AG09309 (cell line): ENCODE results near the gene C12orf50.

Source experiments
- DNase-seq: peaks from one replicate; pipeline ENCODE4 v3.0.0-alpha.2; 2010; ENCODE audit warnings: low read depth
- H3K4me3 ChIP-seq: 2 replicates; pipeline ENCODE4 v1.5.1; 2011; ENCODE audit warnings: mild to moderate bottlenecking, low read depth, low read length, moderate library complexity; ENCODE audit not compliant: control insufficient read depth
- TF ChIP-seq, protein P1 (sequence below): IDR thresholded peaks from 2 replicates; pipeline ENCODE4 v1.5.1; 2011; ENCODE audit warnings: mild to moderate bottlenecking, low read depth, low read length, inconsistent platforms; ENCODE audit not compliant: insufficient read depth, control insufficient read depth; ENCODE audit errors: missing control alignments

Gene C12orf50

GRCh38 chr12:87952223-87952622, 77.0 kb downstream of the C12orf50 start:
- TF ChIP-seq, protein P1, sequence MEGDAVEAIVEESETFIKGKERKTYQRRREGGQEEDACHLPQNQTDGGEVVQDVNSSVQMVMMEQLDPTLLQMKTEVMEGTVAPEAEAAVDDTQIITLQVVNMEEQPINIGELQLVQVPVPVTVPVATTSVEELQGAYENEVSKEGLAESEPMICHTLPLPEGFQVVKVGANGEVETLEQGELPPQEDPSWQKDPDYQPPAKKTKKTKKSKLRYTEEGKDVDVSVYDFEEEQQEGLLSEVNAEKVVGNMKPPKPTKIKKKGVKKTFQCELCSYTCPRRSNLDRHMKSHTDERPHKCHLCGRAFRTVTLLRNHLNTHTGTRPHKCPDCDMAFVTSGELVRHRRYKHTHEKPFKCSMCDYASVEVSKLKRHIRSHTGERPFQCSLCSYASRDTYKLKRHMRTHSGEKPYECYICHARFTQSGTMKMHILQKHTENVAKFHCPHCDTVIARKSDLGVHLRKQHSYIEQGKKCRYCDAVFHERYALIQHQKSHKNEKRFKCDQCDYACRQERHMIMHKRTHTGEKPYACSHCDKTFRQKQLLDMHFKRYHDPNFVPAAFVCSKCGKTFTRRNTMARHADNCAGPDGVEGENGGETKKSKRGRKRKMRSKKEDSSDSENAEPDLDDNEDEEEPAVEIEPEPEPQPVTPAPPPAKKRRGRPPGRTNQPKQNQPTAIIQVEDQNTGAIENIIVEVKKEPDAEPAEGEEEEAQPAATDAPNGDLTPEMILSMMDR = no peak

DNA sequence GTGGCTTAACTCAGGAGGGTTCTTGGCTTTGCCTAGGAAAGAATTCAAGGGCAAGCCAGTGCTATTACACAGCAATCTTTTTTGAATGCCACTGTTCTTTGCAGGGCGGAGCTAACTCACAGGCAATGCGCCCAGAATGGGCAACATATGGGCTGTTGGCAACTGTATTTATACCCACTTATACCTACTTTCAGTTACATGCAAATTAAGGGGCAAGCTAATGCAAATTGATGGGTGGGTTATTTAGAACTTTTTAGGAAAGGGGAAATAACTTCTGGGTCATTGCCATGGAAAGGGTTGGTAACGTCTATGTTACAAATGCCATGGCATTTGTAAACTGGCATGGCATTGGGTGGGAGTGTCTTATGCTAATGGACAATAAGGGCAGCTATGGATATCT, 85.4 kb downstream of the C12orf50 start:
- DNase-seq = no peak
- TF ChIP-seq, protein P1 = no peak
- H3K4me3 ChIP-seq = no peak overlapping the region

More at GRCh38 chr12:87952223-87952622, 77.0 kb downstream of the C12orf50 start:
- no peak overlapping the region for H3K4me3 ChIP-seq
- no peak for DNase-seq

DNA sequence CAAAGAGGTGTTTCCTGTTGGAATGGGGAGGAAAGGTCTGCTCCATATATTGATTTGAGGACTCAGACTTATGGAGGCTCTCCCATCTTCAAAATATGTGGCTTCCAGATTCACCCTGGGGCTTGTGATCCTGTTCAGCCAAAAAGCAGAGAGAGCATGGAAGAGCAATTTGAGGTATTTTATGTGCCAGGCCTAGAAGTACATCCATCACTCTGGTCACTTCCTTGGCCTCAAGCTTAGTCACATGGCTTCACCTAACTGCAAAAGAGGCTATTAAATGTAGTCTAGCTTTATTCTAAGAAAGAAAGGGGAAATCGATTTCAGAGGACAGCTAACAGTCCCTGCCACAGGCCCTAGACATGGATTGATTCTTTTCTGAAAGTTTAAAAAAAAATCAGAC, 86.2 kb downstream of the C12orf50 start:
- no peak overlapping the region for H3K4me3 ChIP-seq
- TF ChIP-seq, protein P1 = no peak
- DNase-seq = no peak

DNA sequence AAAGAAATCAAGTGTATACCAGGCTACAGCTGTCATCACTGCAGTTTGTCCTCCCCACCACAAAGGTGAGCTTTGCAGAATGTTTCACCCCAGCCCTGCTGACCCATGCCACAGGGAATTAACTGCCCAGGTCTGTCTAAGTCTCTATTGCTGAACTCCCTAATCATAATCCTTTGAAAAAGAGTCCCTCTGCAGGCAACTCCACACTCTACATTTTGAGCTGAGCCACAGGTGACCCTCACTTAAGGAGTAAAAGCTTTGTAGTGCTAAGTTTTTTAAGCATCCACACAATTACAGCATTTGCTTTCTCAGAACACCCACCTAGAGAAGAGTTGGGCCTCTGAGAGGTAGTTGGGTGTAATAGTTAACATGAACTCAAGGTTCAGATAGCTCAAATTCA, 90.0 kb downstream of the C12orf50 start:
- DNase-seq = no peak
- TF ChIP-seq, protein P1 = no peak
- no peak overlapping the region for H3K4me3 ChIP-seq

- no peak overlapping the region for H3K4me3 ChIP-seq
- TF ChIP-seq, protein P1 = no peak
- DNase-seq = no peak
These were observed 94.0 kb downstream of the C12orf50 start for GRCh38 chr12:87935216-87935615.

GRCh38 chr12:87933991-87934390, 95.2 kb downstream of the C12orf50 start:
- no peak overlapping the region for H3K4me3 ChIP-seq
- TF ChIP-seq, protein P1 = no peak
- DNase-seq = no peak

- TF ChIP-seq, protein P1 = no peak
These were observed 97.4 kb downstream of the C12orf50 start for GRCh38 chr12:87931812-87932211.

More at GRCh38 chr12:87931812-87932211, 97.4 kb downstream of the C12orf50 start:
- no peak for DNase-seq
- no peak overlapping the region for H3K4me3 ChIP-seq
